GM23338 (cell line): Measurements from ENCODE around the gene ADIPOQ. TPM values are rescaled to one million over a fixed set of nuclear protein-coding genes. Genes with fewer than 3 reads are reported as not detected.

Source experiments
- ATAC-seq: fragments of 200-7000 bp; cut with Tn5 transposase; 3 replicates; pipeline ENCODE4 v1.9.1; 2020
- DNase-seq: peaks from one replicate; pipeline ENCODE4 v3.0.0-alpha.2; 2015; ENCODE audit warnings: low spot score
- H2AFZ ChIP-seq: fragments of 200-600 bp; sonication (generic); 2 replicates; pipeline ENCODE4 v1.8.0; 2016; ENCODE audit warnings: antibody characterized with exemption, mild to moderate bottlenecking, moderate library complexity
- H3F3A ChIP-seq: fragments of 200-600 bp; sonication (generic); replicated peaks from 2 replicates; pipeline ENCODE4 v1.8.0; 2017; ENCODE audit warnings: antibody characterized with exemption, mixed run types, low read depth
- H3K27ac ChIP-seq: fragments of 200-600 bp; sonication (generic); 2 replicates; pipeline ENCODE4 v1.6.1; 2016; ENCODE audit warnings: low read depth
- H3K27me3 ChIP-seq: fragments of 200-600 bp; sonication (generic); 2 replicates; pipeline ENCODE4 v1.8.0; 2016; ENCODE audit warnings: mild to moderate bottlenecking, mixed run types, moderate library complexity; ENCODE audit not compliant: insufficient read depth
- H3K36me3 ChIP-seq: fragments of 200-600 bp; sonication (generic); 2 replicates; pipeline ENCODE4 v1.8.0; 2016; ENCODE audit warnings: mild to moderate bottlenecking; ENCODE audit not compliant: insufficient read depth
- H3K4me1 ChIP-seq: fragments of 200-600 bp; sonication (generic); 2 replicates; pipeline ENCODE4 v1.8.0; 2016; ENCODE audit warnings: mild to moderate bottlenecking, moderate library complexity; ENCODE audit not compliant: insufficient read depth
- H3K4me2 ChIP-seq: fragments of 200-600 bp; sonication (generic); 2 replicates; pipeline ENCODE4 v1.7.1; 2017; ENCODE audit warnings: mixed run types
- H3K4me3 ChIP-seq: fragments of 200-600 bp; sonication (generic); 2 replicates; pipeline ENCODE4 v1.6.1; 2016; ENCODE audit warnings: mixed run types
- H3K79me2 ChIP-seq: fragments of 200-600 bp; sonication (generic); replicated peaks from 2 replicates; pipeline ENCODE4 v1.8.0; 2017; ENCODE audit warnings: mild to moderate bottlenecking; ENCODE audit not compliant: insufficient read depth
- H3K9me2 ChIP-seq: fragments of 200-600 bp; sonication (generic); 2 replicates; pipeline ENCODE4 v1.8.0; 2017; ENCODE audit not compliant: insufficient read depth
- H4K20me1 ChIP-seq: fragments of 200-600 bp; sonication (generic); replicated peaks from 2 replicates; pipeline ENCODE4 v1.8.0; 2017; ENCODE audit warnings: mild to moderate bottlenecking; ENCODE audit not compliant: insufficient read depth
- H3K27ac Mint-ChIP-seq: 2 replicates; pipeline ENCODE4 v1.8.0; 2020; ENCODE audit warnings: inconsistent platforms, mild to moderate bottlenecking, moderate library complexity, mixed read lengths
- H3K27me3 Mint-ChIP-seq: 3 replicates; pipeline ENCODE4 v1.8.0; 2022; ENCODE audit warnings: low read depth, mild to moderate bottlenecking, moderate library complexity, mixed read lengths, inconsistent platforms; ENCODE audit not compliant: insufficient read depth, poor library complexity
- H3K36me3 Mint-ChIP-seq: 3 replicates; pipeline ENCODE4 v1.8.0; 2021; ENCODE audit warnings: low read depth, mild to moderate bottlenecking, inconsistent platforms, moderate library complexity, mixed read lengths
- H3K4me1 Mint-ChIP-seq: 3 replicates; pipeline ENCODE4 v1.8.0; 2020; ENCODE audit warnings: mild to moderate bottlenecking, inconsistent platforms, mixed read lengths
- H3K4me3 Mint-ChIP-seq: 3 replicates; pipeline ENCODE4 v1.8.0; 2021; ENCODE audit warnings: moderate library complexity, mild to moderate bottlenecking, inconsistent platforms, mixed read lengths
- H3K9me3 Mint-ChIP-seq: 3 replicates; pipeline ENCODE4 v1.8.0; 2020; ENCODE audit warnings: moderate library complexity, mild to moderate bottlenecking, inconsistent platforms, mixed read lengths
- CREB1 ChIP-seq: fragments of 250-450 bp; sonication (Bioruptor Pico); IDR thresholded peaks from 2 replicates; pipeline ENCODE4 v1.5.0; 2020; ENCODE audit warnings: low read depth, mild to moderate bottlenecking, moderate library complexity
- NANOG ChIP-seq: IDR thresholded peaks from 2 replicates; pipeline ENCODE4 v1.6.1; 2016; ENCODE audit warnings: antibody characterized with exemption, borderline replicate concordance
- STAT1 ChIP-seq: IDR thresholded peaks from one replicate; pipeline ENCODE4 v1.6.1; 2016; ENCODE audit warnings: antibody characterized with exemption; ENCODE audit not compliant: unreplicated experiment
- ZNF114 ChIP-seq: fragments of 250-450 bp; sonication (Bioruptor Pico); IDR thresholded peaks from 2 replicates; pipeline ENCODE4 v1.5.0; 2020; ENCODE audit warnings: mild to moderate bottlenecking, moderate library complexity
- polyA plus RNA-seq: library from polyadenylated mRNA; unstranded; fragments of >200 nt; fragmentation: Nextera tagmentation; extraction: Ambion mirVana; gene quantifications from 2 replicates; pipeline ENCODE4 v1.2.1, GENCODE V29; 2016
- total RNA-seq: library from RNA; depleted of rRNA; stranded (reverse); fragments of >200 nt; shearing (Covaris generic); gene quantifications from 2 replicates; pipeline ENCODE4 v1.2.3, GENCODE V29; 2014
- TF ChIP-seq, protein P1 (sequence below): IDR thresholded peaks from 2 replicates; pipeline ENCODE4 v1.6.1; 2016; ENCODE audit warnings: antibody characterized with exemption
- TF ChIP-seq, protein P2 (sequence below): fragments of 250-450 bp; sonication (Bioruptor Pico); IDR thresholded peaks from 2 replicates; pipeline ENCODE4 v1.5.0; 2020; ENCODE audit warnings: mild to moderate bottlenecking, moderate library complexity

The ADIPOQ gene
- total and polyA plus RNA-seq, 2 experiments from 2014 or later, result not detected

DNA sequence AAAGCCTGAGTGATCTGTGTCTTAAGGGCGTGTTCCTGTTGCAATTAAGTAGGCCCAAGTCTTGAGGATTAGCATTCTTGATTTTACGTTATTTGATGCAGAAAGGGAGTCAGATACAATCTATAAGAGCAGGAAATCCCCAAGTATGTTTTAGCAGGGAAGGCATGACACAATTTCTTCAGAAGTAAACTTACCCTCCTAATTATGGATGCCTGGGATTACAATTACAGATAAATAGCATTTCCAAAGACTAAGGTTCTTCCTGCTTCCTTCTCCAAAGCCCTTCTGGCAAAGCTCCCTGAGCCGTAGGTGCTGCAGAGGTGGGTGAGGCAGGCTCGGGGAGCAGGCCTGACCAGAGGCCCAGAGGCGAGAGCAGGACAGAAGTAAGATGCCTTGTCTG, 52.9 kb downstream of the ADIPOQ start:
- no peaks in the 10 kb centered on the region for H3K36me3 ChIP-seq
- peaks cover 4% of the 10 kb centered on the region; the same call in 1 of the 2 replicates for H3K9me2 ChIP-seq
- peaks cover 20% of the 10 kb centered on the region for H3K36me3 Mint-ChIP-seq
- no peak overlapping the region for H3K27ac Mint-ChIP-seq
- peaks cover 41% of the 10 kb centered on the region for H3K4me1 ChIP-seq
- ATAC-seq (no peak), DNase-seq (no peak)
- TF ChIP-seq NANOG, result no peak
- TF ChIP-seq, protein P1, sequence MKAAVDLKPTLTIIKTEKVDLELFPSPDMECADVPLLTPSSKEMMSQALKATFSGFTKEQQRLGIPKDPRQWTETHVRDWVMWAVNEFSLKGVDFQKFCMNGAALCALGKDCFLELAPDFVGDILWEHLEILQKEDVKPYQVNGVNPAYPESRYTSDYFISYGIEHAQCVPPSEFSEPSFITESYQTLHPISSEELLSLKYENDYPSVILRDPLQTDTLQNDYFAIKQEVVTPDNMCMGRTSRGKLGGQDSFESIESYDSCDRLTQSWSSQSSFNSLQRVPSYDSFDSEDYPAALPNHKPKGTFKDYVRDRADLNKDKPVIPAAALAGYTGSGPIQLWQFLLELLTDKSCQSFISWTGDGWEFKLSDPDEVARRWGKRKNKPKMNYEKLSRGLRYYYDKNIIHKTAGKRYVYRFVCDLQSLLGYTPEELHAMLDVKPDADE, result no peak
- no peak for TF ChIP-seq CREB1 (CRISPR knock-in tag)
- TF ChIP-seq ZNF114, result no peak
- TF ChIP-seq, protein P2, sequence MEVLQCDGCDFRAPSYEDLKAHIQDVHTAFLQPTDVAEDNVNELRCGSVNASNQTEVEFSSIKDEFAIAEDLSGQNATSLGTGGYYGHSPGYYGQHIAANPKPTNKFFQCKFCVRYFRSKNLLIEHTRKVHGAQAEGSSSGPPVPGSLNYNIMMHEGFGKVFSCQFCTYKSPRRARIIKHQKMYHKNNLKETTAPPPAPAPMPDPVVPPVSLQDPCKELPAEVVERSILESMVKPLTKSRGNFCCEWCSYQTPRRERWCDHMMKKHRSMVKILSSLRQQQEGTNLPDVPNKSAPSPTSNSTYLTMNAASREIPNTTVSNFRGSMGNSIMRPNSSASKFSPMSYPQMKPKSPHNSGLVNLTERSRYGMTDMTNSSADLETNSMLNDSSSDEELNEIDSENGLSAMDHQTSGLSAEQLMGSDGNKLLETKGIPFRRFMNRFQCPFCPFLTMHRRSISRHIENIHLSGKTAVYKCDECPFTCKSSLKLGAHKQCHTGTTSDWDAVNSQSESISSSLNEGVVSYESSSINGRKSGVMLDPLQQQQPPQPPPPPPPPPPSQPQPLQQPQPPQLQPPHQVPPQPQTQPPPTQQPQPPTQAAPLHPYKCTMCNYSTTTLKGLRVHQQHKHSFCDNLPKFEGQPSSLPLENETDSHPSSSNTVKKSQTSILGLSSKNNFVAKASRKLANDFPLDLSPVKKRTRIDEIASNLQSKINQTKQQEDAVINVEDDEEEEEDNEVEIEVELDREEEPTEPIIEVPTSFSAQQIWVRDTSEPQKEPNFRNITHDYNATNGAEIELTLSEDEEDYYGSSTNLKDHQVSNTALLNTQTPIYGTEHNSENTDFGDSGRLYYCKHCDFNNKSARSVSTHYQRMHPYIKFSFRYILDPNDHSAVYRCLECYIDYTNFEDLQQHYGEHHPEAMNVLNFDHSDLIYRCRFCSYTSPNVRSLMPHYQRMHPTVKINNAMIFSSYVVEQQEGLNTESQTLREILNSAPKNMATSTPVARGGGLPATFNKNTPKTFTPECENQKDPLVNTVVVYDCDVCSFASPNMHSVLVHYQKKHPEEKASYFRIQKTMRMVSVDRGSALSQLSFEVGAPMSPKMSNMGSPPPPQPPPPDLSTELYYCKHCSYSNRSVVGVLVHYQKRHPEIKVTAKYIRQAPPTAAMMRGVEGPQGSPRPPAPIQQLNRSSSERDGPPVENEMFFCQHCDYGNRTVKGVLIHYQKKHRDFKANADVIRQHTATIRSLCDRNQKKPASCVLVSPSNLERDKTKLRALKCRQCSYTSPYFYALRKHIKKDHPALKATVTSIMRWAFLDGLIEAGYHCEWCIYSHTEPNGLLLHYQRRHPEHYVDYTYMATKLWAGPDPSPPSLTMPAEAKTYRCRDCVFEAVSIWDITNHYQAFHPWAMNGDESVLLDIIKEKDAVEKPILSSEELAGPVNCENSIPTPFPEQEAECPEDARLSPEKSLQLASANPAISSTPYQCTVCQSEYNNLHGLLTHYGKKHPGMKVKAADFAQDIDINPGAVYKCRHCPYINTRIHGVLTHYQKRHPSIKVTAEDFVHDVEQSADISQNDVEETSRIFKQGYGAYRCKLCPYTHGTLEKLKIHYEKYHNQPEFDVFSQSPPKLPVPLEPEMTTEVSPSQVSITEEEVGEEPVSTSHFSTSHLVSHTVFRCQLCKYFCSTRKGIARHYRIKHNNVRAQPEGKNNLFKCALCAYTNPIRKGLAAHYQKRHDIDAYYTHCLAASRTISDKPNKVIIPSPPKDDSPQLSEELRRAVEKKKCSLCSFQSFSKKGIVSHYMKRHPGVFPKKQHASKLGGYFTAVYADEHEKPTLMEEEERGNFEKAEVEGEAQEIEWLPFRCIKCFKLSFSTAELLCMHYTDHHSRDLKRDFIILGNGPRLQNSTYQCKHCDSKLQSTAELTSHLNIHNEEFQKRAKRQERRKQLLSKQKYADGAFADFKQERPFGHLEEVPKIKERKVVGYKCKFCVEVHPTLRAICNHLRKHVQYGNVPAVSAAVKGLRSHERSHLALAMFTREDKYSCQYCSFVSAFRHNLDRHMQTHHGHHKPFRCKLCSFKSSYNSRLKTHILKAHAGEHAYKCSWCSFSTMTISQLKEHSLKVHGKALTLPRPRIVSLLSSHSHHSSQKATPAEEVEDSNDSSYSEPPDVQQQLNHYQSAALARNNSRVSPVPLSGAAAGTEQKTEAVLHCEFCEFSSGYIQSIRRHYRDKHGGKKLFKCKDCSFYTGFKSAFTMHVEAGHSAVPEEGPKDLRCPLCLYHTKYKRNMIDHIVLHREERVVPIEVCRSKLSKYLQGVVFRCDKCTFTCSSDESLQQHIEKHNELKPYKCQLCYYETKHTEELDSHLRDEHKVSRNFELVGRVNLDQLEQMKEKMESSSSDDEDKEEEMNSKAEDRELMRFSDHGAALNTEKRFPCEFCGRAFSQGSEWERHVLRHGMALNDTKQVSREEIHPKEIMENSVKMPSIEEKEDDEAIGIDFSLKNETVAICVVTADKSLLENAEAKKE (CRISPR knock-in tag), result no peak
- no peak for TF ChIP-seq STAT1
- no peaks in the 10 kb centered on the region for H4K20me1 ChIP-seq
- no peak overlapping the region for H3K27ac ChIP-seq
- no peak overlapping the region for H3K4me3 ChIP-seq
- H3K4me3 Mint-ChIP-seq, result no peak overlapping the region
- H2AFZ ChIP-seq, result no peak overlapping the region
- H3K4me1 Mint-ChIP-seq, result peaks cover 30% of the 10 kb centered on the region
- no peak overlapping the region for H3K4me2 ChIP-seq
- peaks cover 8% of the 10 kb centered on the region for H3K27me3 Mint-ChIP-seq
- no peaks in the 10 kb centered on the region for H3K27me3 ChIP-seq
- peaks cover 10% of the 10 kb centered on the region; the same call in 1 of the 2 replicates for H3F3A ChIP-seq
- peaks cover 26% of the 10 kb centered on the region for H3K9me3 Mint-ChIP-seq
- H3K79me2 ChIP-seq, result no peaks in the 10 kb centered on the region
